A673 (cell line): ENCODE data around the gene COMTD1.
"Not testable (repeated sequence)": the region's sequence is repeated elsewhere in the genome, so short reads cannot be mapped to it uniquely, and the experiment has no call there.

Experiments used
- EZH2 ChIP-seq: fragments of 200-600 bp; sonication (generic); IDR thresholded peaks from 2 replicates; pipeline ENCODE4 v1.6.1; 2017; ENCODE audit warnings: borderline replicate concordance, low read depth, mild to moderate bottlenecking, mixed read lengths, antibody characterized with exemption, low read length; ENCODE audit not compliant: poor library complexity, severe bottlenecking
- TF ChIP-seq, protein P1 (sequence below): fragments of 300-800, 200-600 bp; sonication (generic); conservative IDR thresholded peaks from 2 replicates; pipeline ENCODE4 v1.5.1; 2017; ENCODE audit warnings: low read depth, mild to moderate bottlenecking, antibody characterized with exemption, low read length, moderate library complexity, mixed read lengths

- not testable (repeated sequence) for TF ChIP-seq EZH2
- TF ChIP-seq, protein P1, sequence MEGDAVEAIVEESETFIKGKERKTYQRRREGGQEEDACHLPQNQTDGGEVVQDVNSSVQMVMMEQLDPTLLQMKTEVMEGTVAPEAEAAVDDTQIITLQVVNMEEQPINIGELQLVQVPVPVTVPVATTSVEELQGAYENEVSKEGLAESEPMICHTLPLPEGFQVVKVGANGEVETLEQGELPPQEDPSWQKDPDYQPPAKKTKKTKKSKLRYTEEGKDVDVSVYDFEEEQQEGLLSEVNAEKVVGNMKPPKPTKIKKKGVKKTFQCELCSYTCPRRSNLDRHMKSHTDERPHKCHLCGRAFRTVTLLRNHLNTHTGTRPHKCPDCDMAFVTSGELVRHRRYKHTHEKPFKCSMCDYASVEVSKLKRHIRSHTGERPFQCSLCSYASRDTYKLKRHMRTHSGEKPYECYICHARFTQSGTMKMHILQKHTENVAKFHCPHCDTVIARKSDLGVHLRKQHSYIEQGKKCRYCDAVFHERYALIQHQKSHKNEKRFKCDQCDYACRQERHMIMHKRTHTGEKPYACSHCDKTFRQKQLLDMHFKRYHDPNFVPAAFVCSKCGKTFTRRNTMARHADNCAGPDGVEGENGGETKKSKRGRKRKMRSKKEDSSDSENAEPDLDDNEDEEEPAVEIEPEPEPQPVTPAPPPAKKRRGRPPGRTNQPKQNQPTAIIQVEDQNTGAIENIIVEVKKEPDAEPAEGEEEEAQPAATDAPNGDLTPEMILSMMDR = not testable (repeated sequence)
These were observed 41.1 kb downstream of the COMTD1 start for GRCh38 chr10:75194625-75195024.
